GM19239 (cell line): Measurements from ENCODE around the gene GRIN2C.

Source experiments
- DNase-seq: peaks from one replicate; pipeline ENCODE4 v3.0.0; 2011; ENCODE audit warnings: low spot score; ENCODE audit not compliant: insufficient read length
- FAIRE-seq: peaks from 2 replicates; lab custom pipeline; 2011; peaks lifted over from hg19 to GRCh38; lab: Jason Lieb, UNC

GRIN2C gene

DNA sequence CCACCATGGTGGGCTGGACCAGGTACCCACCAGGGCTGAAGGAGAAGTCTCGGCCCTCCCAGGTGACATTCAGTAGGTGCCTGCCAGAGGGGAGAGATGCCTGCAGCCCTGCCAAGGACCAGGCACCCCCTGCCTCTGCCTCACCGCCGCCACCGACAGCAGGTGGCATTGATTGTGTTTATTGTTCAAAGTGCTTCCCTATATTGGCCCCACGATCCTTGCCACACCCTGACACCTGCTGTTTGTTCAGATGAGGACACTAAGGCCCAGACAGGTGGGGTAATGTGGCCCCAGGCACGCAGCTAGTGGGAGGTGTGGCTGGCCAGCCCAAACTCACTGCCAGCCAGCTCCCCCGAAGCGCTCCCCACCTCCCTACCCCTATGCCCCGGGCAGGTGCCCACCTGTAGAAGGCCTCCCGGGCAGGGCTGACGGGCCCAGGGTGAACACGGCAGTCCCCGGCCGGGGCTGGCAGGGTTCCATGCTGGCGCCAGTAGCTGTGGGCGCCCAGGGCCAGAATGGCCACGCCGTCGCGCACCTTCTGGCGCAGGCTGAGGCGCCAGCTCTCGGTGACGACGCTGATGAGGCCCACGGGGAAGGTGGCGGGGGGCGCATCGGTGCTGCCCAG, 8.0 kb downstream of the GRIN2C start:
- FAIRE-seq (no peak), DNase-seq (no peak)

DNA sequence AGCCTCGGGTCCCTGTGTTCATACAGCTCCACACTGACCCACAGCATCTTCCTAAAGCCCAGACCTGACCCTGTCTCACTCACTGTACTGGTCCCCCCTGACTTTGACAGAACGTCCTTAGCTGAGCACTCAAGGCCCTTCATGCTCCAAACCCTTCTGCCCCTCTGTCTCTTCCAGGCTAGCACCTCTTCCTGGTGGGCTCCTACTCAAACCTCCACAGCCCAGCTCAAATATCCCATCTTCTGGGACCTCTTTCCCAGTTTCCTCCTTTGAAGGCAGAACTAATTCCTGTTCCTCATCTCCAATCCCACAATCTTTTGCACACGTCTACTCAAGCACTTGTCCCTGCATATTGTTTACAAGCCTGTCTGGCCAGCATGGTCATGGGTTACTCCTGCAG, 8.8 kb downstream of the GRIN2C start:
- FAIRE-seq (no peak), DNase-seq (no peak)

DNA sequence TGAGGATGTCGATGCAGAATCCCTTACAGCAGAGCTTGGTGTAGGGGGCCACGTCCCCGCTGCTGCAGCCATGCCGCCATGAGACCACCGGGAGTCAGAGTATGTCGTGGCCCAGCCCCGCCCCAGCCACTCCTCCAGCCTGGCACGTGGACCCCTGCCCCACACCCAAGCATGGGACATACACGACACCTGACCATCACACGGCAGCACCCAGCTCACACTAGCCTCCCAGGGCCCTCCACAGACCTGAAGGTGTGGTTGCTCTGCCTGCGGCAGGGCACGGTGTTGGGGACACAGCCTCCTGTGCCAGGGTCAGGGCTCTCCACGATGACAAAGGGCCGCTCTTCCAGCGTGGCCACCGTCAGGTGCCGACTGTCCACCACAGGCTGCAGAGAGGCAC, 9.4 kb downstream of the GRIN2C start:
- FAIRE-seq = no peak

DNA sequence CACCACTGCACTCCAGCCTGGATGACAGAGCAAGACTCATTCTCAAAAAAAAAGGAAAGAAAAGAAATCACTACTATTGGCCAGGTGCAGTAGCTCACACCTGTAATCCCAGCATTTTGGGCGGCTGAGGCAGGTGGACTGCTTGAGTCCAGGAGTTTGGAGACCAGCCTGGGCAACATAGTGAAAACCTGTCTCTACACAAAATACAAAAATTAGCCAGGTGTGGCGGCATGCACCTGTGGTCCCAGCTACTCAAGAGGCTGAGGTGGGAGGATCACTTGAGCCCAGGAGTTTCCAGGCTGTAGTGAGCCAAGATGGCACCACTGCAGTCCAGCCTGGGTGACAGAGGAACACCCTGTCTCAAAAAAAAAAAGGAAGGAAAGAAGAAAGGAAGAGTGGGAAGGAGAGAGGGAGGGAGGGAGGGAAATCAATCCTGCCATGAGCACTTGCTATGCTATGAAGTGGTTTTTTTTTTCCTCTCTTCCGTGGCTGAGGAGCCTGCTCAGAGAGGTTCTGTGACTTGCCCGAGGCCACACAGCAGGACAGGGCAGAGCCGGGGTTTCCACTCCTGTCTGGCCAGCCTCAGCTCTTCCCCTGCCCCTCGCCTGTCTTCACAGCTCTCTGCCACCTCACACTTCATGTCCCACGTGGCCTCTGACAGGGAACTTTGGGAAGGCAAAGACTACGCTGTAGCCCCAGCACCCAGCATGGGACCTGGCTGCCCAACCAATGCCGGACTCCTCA, 10.9 kb downstream of the GRIN2C start:
- FAIRE-seq = no peak
- no peak for DNase-seq

More for the DNA sequence above, 9.4 kb downstream of the GRIN2C start:
- no peak for DNase-seq

DNA sequence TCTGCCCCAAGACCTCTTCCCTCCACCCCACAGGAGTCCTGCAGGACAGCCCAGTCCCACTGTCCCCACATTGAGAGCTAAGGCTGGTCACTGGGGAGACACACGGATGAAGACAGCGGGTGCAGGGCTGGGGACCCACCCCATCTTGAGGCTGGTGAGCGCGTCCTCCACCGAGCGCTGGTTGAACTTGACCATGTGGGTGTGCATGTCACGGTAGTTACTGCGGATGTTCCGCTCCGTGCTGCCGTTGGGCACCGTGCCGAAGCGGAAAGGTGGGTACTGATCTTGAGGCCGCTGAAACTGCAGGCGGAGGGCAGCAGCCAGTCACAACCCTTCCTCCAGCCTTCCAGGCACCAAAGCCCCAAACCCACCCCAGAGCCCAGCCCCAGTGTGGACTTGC, 13.1 kb downstream of the GRIN2C start:
- no peak for FAIRE-seq
- no peak for DNase-seq

DNA sequence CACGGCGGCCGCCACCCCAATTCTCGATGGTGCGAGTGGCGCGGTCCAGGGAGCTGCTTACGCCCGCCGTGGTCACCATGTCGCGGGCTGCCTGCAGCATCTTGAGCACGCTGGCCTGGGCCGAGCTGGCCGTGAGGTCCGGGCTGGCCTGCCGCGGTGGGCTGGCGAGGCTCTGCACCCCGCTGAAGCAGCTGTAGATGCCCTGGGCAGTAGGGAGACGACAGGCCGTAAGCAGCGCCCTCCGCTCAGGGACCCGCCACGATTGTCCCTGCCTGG, 16.4 kb downstream of the GRIN2C start:
- DNase-seq = no peak

DNA sequence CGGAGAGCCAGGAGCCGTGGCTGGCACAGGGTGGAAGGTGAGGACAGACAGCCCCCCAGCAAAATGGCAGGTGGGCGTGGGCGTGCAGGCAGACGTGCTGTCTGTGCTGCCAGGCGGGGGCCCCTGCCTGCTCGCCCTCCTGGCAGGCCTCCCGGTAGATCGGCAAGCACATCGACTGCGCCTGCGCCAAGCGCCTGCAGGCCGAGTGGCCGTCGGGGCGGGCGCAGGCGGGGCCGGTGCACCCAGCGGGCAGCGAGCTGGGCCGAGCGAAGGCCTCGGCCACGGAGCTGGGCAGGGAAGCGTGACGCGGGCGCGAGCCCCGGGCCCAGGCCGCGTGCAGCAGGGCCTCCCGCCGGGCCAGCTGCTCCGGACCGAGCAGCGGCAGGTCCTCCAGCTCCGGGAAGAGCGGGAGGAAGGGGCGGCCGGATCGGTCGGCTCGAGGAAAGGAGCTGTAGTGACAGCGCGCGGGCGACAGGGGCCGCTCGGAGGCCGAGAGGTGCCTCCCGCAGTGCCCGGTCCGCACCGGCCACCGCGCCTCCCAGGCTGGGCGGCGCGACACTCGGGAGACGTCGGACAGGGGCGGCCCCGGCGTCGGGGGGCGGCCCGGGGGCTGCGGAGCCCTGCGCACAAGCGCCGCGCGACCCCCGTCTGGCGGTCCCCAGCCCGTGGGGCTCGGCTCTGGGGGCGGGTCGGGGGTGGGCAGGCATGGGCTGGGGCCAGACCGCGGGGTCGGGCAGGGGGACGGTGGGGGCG, 16.9 kb downstream of the GRIN2C start:
- DNase-seq = peak; percentile 67
- FAIRE-seq = no peak

More for the DNA sequence above, 16.4 kb downstream of the GRIN2C start:
- FAIRE-seq = no peak

DNA sequence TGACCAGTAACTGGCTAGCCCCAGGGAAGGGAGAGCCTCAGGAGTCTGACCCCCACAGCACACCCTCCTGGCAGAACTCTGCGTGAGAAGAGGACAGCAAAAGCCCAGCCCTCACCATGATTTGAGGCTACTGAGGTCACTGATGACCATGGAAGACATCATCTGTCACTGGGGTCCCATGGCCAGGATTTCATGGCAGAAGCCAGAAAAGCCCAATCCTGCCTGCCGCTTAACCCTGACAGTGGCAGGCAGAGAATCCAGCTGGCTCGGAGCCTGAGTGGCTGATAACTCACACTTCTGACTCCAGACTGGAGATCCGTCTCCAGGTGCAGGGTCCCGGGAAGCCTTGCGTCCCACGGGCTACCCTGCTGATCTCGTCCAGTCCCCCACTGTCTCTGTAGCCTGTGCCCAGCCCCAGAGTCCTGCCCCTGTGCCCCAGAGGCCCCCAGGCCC, 17.5 kb downstream of the GRIN2C start:
- DNase-seq = no peak
- no peak for FAIRE-seq

DNA sequence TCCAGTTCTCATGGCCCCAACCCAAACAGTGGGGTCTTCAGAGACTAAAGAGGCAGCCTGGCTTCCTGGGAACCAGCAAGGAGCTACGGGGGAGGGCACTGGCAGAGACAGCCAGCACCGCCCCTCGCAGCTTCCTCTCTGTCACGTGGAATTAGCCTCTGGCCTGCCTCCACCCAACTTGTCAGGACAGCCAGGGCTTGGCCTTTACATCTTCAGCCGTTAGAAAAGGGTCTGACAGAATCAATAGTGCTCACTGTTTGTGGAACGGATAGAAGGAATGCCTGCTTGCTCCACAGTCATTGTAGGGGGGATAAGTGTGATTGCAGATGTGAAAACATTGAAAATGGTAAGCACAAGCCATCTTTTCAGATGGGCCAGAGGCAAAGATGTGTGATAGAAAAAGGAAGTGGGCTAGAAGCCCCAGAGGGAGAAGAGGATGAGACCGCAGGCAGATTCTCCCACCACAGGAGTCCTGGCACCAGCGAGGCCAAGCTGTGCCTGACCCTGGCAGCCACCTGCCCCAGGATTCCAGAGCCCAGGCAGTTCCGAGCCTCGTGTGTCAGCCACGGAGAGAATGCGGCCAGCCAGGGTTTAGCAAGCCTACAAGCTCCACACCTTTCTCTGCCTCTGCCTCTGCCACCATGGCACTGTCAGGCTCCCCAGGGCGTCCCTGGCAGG, 18.6 kb downstream of the GRIN2C start:
- FAIRE-seq = no peak

DNA sequence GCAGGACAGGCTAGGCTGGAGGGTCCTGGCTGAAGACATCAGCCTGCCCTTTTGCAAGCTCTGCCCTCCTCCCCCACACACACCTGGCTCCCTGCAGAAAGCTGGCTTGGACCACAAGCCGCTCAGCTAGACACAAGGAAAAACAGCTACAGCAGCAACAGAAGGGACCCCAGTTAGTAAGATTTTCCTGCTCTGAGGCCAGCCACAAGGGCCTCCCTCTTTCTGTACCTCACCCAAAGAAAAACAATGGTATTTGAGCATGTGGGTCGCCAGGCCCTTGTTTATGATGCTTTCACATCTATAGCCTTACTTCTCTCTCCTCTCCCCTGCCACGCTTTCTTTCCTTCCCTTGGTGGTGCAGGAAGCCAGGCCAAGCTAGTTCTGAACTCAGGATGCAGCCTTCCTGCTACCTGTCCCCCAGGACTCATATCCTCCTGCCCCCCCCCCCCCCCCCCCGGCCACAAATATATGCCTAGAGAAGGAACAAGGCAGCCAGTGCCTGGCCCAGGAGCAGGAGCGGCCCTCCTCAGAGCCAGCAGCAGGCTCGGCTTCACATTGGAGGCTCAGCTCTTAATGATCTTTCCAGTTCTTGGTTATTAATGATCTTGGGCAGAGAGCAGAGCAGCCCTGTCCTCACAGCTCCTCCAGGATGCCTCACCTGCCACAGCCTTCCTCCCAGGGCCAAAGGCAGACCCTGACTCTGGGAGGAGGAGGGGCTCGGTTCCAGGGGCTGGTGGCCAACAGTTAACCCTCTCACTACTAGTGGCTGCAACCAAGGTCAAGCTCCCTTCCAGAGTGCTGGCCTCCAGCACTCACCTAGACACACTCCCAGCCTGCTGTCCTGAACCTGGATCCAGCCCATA, 19.5 kb downstream of the GRIN2C start:
- DNase-seq (no peak), FAIRE-seq (no peak)

More for the DNA sequence above, 18.6 kb downstream of the GRIN2C start:
- no peak for DNase-seq

DNA sequence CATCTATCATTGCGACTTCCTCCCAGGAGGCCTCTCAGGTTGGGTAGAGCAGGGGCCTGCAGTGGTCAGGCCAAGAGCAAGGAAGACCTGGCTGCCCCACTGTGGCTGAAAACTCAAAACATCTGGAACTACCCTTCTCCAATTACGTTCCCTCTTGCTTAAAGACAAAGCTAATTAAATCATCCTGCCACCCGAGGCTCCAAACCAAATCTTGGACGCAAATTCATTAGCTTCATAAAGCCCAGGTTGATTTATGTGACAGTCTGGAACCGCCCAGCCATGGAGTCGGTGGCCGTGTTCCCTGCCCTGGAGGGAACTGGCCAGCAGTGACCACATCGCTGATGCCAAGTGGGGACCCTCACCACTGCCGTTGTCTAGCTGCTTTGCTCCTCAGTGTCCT, 21.4 kb downstream of the GRIN2C start:
- FAIRE-seq = no peak
- DNase-seq = no peak

DNA sequence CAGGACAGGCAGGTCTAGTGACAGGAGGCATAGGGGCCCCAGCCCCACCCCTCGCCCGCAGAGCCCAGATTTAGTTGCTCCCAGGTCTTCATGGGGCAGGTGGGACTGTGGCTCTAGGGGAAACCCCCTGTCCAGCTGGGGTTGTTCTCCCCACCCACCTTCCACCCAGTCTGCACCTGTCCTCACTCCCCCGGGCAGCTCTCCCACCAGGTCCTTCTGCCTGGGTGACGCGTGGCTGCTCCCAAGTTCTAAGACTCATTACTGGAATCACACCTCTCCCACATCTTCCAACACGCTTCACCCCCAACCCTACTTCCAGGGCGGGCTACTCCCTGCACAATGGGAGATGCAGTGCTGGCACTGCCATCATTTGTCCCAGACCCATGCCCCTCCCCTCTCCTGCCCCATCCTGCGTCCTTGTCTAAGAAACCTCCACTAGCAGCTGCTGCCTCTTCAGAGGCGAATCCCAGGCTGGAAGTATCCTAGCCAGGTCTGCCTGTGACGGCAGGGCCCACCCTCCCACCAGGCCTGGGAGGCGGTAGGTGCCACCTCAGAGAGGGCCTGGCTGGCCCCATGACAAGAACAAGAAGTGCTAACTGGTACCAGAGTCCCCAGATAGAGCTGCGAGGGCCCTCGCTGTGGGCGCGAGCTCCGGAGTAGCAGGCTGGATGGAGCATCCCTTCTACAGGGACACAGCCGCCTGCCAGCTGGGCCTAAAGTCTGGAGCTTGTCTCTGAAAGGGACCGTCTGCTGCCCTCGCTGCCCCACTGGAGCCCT, 22.8 kb downstream of the GRIN2C start:
- DNase-seq (no peak), FAIRE-seq (no peak)

DNA sequence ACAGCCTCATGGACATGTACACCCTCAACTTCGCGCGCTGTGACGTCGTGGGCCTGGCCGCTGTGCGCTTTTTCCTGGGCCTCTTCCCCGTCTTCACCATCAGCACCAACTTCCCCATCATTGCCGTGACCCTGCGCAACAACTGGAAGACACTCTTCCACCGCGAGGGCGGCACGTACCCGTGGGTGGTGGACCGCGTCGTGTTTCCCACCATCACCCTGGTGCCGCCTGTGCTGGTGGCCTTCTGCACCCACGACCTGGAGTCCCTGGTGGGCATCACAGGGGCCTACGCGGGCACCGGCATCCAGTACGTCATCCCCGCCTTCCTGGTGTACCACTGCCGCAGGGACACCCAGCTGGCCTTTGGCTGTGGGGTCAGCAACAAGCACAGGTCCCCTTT, 23.5 kb downstream of the GRIN2C start:
- DNase-seq (no peak), FAIRE-seq (no peak)

DNA sequence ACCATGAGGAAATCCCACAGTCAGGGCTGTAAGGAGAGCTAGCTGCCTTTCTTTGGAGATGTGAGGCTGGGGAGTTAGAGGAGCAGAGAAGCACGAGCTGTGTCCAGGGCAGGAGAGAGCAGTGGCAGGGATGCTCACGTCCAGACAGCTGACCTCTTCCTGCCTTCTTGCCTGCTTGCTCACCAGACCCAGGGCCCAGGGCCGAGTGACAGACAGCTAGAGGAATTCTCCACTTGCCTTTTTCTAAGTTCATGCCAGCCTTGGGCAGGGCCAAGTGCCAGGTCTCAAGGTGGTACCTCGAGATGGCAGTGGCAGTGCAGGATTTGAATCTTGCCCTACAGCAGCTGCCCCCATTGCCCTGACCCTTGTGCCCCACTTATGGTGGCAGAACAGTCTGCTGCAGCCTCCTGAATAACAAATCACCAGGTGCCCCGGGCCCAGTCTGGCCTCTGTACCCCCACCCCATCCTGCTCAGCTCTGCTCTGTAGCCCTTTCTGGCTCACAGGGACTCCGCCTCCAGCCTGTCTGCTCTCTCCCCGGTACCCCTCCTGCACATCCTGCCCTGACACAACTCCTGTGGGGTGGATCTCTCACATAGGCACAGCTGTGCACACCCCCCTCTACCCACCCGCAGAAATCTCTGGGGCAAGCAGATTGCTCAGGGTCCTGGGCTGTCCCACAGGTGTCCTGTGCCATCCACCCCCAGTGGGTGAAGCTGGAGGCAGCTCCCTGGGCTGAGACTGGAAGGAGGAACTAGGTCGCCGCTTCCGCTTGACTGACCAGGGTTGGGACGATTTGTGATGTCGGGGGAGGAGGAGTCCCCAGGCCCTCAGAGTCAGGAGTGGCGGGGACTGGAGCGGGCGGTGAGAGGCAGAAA, 25.9 kb downstream of the GRIN2C start:
- FAIRE-seq (no peak), DNase-seq (peak; percentile 76)

DNA sequence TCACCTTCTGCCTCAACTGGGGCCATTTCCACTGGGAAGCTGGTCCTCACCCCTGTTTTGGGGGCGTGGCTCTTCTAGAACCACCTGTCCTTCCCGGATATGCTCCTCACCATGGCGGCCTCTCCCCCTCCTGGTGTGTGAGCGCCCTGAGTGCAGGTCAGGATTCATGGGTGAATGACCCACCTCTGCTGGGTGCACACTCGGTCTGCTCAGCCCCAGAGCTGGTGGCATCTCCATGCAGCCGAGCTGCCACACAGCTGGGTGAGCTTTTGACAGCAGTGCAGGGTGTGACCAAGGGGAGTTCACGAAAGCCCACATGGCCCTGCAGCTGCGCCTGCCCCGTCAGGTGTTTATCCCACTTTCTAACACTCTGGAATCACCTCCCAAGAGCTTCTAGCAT, 27.3 kb downstream of the GRIN2C start:
- no peak for FAIRE-seq
- DNase-seq = no peak

DNA sequence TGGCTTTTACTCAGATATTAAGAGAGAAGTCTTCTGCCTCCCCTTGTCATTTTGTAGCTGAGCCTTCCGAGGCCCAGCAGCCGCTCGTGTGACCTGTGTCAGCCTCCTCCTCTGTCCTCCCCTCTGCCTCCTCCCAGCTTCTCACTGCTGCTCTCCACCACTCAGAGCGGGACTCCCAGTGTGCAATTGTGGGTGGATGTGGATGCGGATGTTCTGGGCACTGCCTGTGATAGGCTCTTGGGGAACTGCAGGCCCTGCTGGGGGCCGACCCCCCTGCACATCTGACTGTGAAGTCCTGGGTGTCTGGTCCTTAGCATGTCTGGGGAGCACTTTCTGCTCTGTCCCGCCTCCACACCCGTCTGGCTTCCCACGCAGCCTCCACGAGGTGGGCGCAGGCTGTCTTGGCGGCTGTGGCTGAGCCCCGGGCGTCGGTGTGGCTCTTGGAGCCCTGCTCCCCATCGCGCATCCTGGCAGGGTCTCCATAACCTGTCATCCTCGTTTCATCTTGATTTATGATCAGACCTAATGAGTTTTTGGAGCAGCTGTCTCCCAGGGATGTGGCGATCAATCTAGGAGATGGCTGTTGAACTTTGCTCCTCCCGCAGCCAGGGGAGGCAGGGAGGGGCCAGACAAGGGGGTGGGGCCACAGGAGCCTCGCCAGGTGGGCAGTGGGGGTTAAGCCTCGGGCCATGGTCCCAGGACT, 28.1 kb downstream of the GRIN2C start:
- FAIRE-seq = no peak
- no peak for DNase-seq

DNA sequence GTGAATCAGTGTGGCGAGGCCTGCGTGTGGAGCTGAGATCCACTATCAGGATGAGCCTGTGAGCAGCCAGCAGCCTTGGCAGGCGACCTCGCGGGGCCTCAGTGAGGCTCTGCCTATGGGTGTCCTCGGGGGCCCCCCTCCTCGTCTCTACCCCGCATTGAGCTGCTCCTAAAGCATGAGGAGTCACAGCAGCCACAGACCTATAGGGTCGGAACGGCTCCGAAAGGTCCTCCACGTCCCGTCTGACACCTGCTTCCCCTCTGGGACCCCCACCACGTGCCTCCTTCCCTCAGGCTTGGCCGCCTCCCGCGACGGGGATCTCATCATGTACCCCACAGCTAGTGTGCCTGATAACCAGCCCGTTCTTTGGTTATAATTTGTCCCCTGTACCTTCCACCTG, 28.8 kb downstream of the GRIN2C start:
- no peak for FAIRE-seq
- DNase-seq = no peak

DNA sequence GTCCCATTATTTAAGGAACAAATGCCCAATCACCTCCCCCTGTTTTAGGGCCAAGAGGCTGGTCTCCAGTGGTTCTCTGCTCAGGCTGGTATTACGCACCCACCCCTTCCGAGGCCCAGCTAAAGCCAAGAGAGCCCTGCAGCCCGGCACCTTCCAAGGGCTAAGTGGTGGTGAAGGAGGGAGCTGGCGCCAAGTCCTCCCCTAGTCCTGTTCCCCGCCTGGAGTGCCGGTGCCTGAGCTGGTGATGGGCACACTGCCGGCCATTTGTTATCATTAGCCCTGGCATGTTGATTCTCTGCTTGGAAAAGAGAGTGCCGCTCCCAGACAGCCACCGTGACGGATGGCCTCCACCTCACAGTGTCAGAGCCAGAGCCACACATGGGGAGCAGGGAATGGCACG, 31.9 kb downstream of the GRIN2C start:
- DNase-seq = no peak
- FAIRE-seq = no peak
